SU-DHL-6 (cell line): Measurements from ENCODE around the gene KRT222.

ENCODE experiments used
- H2AFZ ChIP-seq: fragments of 200-600 bp; sonication (generic); 2 replicates; pipeline ENCODE4 v1.6.1; 2014; ENCODE audit warnings: low read depth, mild to moderate bottlenecking, moderate library complexity, mixed read lengths, antibody characterized with exemption, low read length; ENCODE audit not compliant: severe bottlenecking
- H3F3A ChIP-seq: fragments of 200-600 bp; shearing (Covaris generic); 2 replicates; pipeline ENCODE4 v1.6.0; 2016; ENCODE audit warnings: antibody characterized with exemption, mild to moderate bottlenecking; ENCODE audit not compliant: insufficient read depth
- H3K27ac ChIP-seq: fragments of 200-600 bp; sonication (generic); 2 replicates; pipeline ENCODE4 v1.5.1; 2016; ENCODE audit warnings: low read depth, mild to moderate bottlenecking, low read length, moderate library complexity, mixed read lengths
- H3K27me3 ChIP-seq: fragments of 200-600 bp; sonication (generic), shearing (Covaris generic); 2 replicates; pipeline ENCODE4 v1.6.0; 2014; ENCODE audit warnings: mild to moderate bottlenecking, low read length
- H3K36me3 ChIP-seq: fragments of 200-600 bp; sonication (generic); 2 replicates; pipeline ENCODE4 v1.6.1; 2014; ENCODE audit warnings: mild to moderate bottlenecking, low read length, mixed read lengths
- H3K4me2 ChIP-seq: fragments of 300-600, 200-600 bp; shearing (Covaris generic), sonication (generic); 2 replicates; pipeline ENCODE4 v1.6.0; 2014; ENCODE audit warnings: low read length, low read depth, mild to moderate bottlenecking; ENCODE audit not compliant: poor library complexity, severe bottlenecking
- H3K4me3 ChIP-seq: fragments of 200-600 bp; sonication (generic); 2 replicates; pipeline ENCODE4 v1.5.1; 2014; ENCODE audit warnings: antibody characterized with exemption, low read length, mild to moderate bottlenecking, mixed read lengths; ENCODE audit not compliant: insufficient read depth, poor library complexity, severe bottlenecking
- H3K79me2 ChIP-seq: fragments of 200-600 bp; sonication (generic); 2 replicates; pipeline ENCODE4 v1.6.1; 2014; ENCODE audit warnings: mild to moderate bottlenecking, low read length, moderate library complexity; ENCODE audit not compliant: insufficient read depth
- H3K9ac ChIP-seq: fragments of 200-600 bp; sonication (generic); 2 replicates; pipeline ENCODE4 v1.7.0; 2014; ENCODE audit warnings: mild to moderate bottlenecking, low read length
- H3K9me2 ChIP-seq: fragments of 200-600 bp; sonication (generic); replicated peaks from 2 replicates; pipeline ENCODE4 v1.6.1; 2014; ENCODE audit warnings: low read length; ENCODE audit not compliant: insufficient read depth
- H3K9me3 ChIP-seq: fragments of 200-600 bp; sonication (generic); 2 replicates; pipeline ENCODE4 v1.6.1; 2014; ENCODE audit warnings: low read length, mixed read lengths; ENCODE audit not compliant: insufficient read depth
- H4K20me1 ChIP-seq: fragments of 200-600 bp; sonication (generic); 2 replicates; pipeline ENCODE4 v1.6.1; 2014; ENCODE audit warnings: low read depth, mild to moderate bottlenecking, antibody characterized with exemption, low read length, moderate library complexity, mixed read lengths
- EZH2phosphoT487 ChIP-seq: fragments of 200-600 bp; sonication (generic), shearing (Covaris generic); conservative IDR thresholded peaks from 2 replicates; pipeline ENCODE4 v1.6.1; 2018; ENCODE audit warnings: mild to moderate bottlenecking, antibody characterized with exemption, low read length, moderate library complexity, mixed read lengths
- TF ChIP-seq, protein P1 (sequence below): fragments of 200-600 bp; sonication (generic); IDR thresholded peaks from one replicate; pipeline ENCODE4 v1.5.1; 2017; ENCODE audit warnings: antibody characterized with exemption, mild to moderate bottlenecking, low read length, moderate library complexity; ENCODE audit not compliant: insufficient read depth, poor library complexity, severe bottlenecking

The KRT222 gene

DNA sequence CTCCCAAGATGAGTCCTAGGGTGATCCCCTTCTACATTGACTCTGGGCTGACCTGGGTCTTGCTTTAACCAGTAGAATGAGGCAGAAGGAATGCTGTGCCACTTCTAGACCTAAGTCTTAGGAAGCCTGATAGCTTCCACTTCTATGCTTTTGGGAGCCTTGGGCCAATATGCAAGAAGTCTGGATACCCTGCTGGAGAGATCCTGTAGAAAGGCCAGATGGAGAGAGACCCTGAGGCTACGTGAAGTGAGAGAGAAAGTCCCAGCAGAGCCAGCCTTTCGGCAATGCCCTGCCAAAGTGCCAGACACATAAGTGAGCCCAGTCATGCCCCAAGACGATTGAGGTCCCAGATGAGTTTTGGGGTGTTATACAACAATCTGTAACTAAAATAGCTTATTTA lies 1.7 kb downstream of the KRT222 start:
- Histone ChIP-seq H3K9me2 (no peaks in the 10 kb centered on the region), H3K9me3 (no peaks in the 10 kb centered on the region), H3F3A (no peaks in the 10 kb centered on the region), H3K4me2 (no peak overlapping the region), H3K27me3 (no peaks in the 10 kb centered on the region), H4K20me1 (no peaks in the 10 kb centered on the region), H3K9ac (no peak overlapping the region), H3K4me3 (no peak overlapping the region), H3K79me2 (no peaks in the 10 kb centered on the region), H3K27ac (no peak overlapping the region), H2AFZ (peak overlapping the region; percentile 12), H3K36me3 (no peaks in the 10 kb centered on the region)
- TF ChIP-seq, protein P1, sequence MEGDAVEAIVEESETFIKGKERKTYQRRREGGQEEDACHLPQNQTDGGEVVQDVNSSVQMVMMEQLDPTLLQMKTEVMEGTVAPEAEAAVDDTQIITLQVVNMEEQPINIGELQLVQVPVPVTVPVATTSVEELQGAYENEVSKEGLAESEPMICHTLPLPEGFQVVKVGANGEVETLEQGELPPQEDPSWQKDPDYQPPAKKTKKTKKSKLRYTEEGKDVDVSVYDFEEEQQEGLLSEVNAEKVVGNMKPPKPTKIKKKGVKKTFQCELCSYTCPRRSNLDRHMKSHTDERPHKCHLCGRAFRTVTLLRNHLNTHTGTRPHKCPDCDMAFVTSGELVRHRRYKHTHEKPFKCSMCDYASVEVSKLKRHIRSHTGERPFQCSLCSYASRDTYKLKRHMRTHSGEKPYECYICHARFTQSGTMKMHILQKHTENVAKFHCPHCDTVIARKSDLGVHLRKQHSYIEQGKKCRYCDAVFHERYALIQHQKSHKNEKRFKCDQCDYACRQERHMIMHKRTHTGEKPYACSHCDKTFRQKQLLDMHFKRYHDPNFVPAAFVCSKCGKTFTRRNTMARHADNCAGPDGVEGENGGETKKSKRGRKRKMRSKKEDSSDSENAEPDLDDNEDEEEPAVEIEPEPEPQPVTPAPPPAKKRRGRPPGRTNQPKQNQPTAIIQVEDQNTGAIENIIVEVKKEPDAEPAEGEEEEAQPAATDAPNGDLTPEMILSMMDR = no peak
- TF ChIP-seq EZH2phosphoT487 = no peak

DNA sequence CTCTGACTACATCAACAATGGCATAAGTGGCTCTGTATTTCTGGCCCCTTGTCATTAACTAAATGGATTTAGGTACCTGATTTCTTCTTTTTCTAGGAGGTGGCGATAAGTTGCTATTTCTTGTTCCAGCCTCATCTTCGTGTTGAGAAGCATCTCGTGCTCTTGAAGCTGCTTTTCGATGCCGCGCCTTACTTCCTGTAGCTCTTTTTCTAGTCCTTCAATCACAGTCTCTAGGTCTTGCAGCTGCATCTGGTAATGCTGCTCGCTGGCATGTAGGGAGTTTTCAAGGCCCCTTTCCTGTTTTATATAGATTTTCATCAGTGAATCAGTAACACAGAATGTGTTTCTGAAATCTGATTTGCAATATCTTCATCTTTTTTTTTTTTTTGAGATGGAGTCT lies 5.1 kb downstream of the KRT222 start:
- H3K27ac ChIP-seq = no peak overlapping the region
- no peaks in the 10 kb centered on the region for H3K9me3 ChIP-seq
- TF ChIP-seq EZH2phosphoT487 = no peak
- TF ChIP-seq, protein P1 = no peak
- H3K79me2 ChIP-seq = no peaks in the 10 kb centered on the region
- H4K20me1 ChIP-seq = no peaks in the 10 kb centered on the region
- H3K4me2 ChIP-seq = no peak overlapping the region
- H3F3A ChIP-seq = no peaks in the 10 kb centered on the region
- H3K4me3 ChIP-seq = no peak overlapping the region
- no peaks in the 10 kb centered on the region for H3K36me3 ChIP-seq
- no peaks in the 10 kb centered on the region for H3K9me2 ChIP-seq
- no peak overlapping the region for H2AFZ ChIP-seq
- no peak overlapping the region for H3K9ac ChIP-seq
- no peaks in the 10 kb centered on the region for H3K27me3 ChIP-seq

DNA sequence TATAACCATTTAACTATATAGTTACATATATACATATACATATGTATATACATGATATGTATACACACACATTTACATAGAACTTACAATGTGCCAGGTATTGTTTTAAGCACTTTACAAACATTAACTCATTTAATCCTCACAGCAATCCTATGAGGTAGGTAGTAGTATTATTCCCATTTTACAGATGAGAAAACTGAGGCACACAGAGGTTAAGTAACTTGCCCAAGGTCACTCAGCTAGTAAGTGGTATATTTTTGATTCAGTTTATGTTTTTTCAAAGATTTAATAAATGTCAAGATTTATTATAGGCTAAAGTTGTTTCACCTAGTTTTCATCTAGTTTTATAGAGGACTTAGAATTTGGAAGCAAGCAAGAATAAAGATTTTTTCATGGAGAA lies 6.6 kb downstream of the KRT222 start:
- H4K20me1 ChIP-seq = no peaks in the 10 kb centered on the region
- no peaks in the 10 kb centered on the region for H3K27me3 ChIP-seq
- no peaks in the 10 kb centered on the region for H3F3A ChIP-seq
- no peak overlapping the region for H3K27ac ChIP-seq
- no peak overlapping the region for H2AFZ ChIP-seq
- H3K4me3 ChIP-seq = no peak overlapping the region
- no peaks in the 10 kb centered on the region for H3K9me2 ChIP-seq
- H3K79me2 ChIP-seq = no peaks in the 10 kb centered on the region
- H3K36me3 ChIP-seq = no peaks in the 10 kb centered on the region
- H3K9ac ChIP-seq = no peak overlapping the region
- H3K4me2 ChIP-seq = no peak overlapping the region
- H3K9me3 ChIP-seq = no peaks in the 10 kb centered on the region
- TF ChIP-seq, protein P1 = no peak
- no peak for TF ChIP-seq EZH2phosphoT487
